Epithelial cell of esophagus (primary cell): ENCODE results near the gene FBLN1.
"Not testable (repeated sequence)": the region's sequence is repeated elsewhere in the genome, so short reads cannot be mapped to it uniquely, and the experiment has no call there.

ENCODE experiments used
- DNase-seq: peaks from one replicate; pipeline ENCODE4 v3.0.0; 2010; ENCODE audit warnings: low read depth
- H3K4me3 ChIP-seq: 2 replicates; pipeline ENCODE4 v1.5.1; 2011; ENCODE audit warnings: mild to moderate bottlenecking, low read length, control low read depth
- TF ChIP-seq, protein P1 (sequence below): IDR thresholded peaks from 2 replicates; pipeline ENCODE4 v1.5.1; 2011; ENCODE audit warnings: low read depth, mild to moderate bottlenecking, low read length, control low read depth, inconsistent platforms; ENCODE audit not compliant: insufficient read depth; ENCODE audit errors: missing control alignments

The FBLN1 gene

DNA sequence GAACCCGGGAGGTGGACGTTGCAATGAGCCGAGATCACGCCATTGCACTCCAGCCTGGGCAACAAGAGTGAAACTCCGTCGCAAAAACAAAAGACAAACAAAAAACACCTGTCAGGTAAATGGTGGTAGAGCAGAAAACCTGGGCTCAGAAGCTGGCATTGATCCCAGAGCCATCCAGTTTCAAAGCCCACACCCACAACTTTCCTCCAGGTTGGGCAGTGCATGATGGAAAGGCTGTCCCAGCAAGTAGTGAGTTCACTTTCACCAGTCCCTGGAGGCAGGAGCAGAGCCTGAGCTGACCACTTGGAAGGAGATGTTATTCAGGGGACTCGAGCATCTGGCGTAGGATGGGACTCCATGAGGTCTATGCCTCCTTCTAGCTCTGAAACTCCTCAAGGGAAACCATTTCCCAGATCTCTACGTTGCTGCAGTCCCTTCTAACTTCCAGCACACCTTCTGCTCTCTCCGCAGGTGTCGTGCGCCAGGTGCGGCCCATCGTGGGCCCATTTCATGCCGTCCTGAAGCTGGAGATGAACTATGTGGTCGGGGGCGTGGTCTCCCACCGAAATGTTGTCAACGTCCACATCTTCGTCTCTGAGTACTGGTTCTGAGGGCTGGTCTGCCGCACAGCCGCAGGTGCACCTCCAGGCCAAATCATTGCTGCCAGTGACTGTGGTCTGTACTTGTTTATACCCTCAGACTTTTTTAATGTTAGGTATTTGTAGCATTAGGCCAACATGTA lies 97.3 kb downstream of the FBLN1 start:
- TF ChIP-seq, protein P1, sequence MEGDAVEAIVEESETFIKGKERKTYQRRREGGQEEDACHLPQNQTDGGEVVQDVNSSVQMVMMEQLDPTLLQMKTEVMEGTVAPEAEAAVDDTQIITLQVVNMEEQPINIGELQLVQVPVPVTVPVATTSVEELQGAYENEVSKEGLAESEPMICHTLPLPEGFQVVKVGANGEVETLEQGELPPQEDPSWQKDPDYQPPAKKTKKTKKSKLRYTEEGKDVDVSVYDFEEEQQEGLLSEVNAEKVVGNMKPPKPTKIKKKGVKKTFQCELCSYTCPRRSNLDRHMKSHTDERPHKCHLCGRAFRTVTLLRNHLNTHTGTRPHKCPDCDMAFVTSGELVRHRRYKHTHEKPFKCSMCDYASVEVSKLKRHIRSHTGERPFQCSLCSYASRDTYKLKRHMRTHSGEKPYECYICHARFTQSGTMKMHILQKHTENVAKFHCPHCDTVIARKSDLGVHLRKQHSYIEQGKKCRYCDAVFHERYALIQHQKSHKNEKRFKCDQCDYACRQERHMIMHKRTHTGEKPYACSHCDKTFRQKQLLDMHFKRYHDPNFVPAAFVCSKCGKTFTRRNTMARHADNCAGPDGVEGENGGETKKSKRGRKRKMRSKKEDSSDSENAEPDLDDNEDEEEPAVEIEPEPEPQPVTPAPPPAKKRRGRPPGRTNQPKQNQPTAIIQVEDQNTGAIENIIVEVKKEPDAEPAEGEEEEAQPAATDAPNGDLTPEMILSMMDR: no peak
- no peak for DNase-seq
- H3K4me3 ChIP-seq: no peak overlapping the region

GRCh38 chr22:45600790-45601730 lies 98.4 kb downstream of the FBLN1 start:
- no peak overlapping the region for H3K4me3 ChIP-seq
- DNase-seq: peak; percentile 63
- TF ChIP-seq, protein P1: no peak

DNA sequence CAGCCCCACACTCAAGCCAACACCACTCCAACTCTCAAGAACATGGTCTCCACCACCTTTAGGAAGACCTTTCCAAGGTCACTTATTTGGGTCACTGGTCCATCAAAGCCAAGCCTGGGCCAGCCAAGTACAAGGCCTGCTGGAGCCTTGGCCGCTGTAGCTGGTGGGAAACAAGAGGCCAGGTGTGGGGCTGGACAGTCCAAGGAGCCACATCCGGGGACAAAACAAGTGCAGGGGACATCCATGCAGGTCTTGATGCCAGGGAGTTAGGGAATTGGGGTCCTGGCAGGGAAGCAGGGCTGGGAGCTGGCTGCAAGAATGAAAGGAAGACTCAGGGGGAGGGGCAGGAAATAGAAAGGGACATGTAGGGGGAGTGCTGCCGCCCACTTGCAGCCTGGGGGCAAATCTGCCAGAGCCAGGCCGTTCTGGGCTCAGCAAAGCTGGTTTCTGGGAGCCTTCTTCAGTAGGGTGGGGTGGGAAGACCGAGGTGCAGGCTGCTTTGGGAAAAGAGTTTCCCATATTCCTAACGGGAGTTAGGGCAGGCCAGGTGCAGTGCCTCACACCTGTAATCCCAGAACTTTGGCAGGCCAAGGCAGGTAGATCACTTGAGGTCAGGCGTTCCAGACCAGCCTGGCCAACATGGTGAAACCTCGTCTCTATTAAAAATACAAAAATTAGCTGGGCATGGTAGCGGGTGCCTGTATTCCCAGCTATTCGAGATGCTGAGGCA lies 99.5 kb downstream of the FBLN1 start:
- TF ChIP-seq, protein P1: no peak
- H3K4me3 ChIP-seq: no peak overlapping the region
- no peak for DNase-seq

DNA sequence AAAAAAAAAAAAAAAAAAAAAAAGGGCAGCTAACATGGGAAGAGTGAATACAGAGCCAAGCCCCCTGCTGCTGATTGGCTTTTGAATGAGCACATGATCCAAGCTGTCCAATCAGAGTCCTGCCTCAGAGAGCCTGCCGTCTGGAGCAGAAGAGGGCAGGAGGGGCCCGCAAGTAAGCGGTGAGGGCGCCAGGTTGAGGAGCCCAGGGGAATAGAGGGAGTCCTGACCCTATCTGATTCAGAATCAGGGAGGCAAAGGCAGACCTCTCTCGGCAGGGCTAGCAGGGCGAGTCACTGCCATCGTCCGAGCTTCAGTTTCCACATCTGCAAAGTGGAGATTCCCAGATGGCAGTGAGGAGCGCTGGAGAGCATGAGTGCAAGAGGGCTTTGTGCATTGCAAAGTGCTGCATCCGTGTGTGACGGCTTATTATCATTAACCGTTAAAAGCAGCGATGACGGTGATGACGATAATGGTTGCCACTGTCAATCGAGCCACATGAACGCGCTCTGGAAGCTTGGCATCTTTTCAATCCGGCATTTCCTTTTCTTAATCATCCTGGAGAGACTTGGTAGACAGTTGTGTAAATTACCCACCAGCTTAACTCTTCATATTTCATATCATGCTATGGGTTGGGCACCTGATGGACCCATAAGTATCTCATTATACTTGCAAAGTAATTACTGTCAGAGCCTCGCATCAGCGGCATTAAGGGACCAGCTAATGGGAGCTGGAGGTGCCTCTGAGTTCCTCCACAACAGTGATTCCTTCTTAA lies 100.3 kb downstream of the FBLN1 start:
- H3K4me3 ChIP-seq: no peak overlapping the region
- no peak for DNase-seq
- TF ChIP-seq, protein P1: no peak

DNA sequence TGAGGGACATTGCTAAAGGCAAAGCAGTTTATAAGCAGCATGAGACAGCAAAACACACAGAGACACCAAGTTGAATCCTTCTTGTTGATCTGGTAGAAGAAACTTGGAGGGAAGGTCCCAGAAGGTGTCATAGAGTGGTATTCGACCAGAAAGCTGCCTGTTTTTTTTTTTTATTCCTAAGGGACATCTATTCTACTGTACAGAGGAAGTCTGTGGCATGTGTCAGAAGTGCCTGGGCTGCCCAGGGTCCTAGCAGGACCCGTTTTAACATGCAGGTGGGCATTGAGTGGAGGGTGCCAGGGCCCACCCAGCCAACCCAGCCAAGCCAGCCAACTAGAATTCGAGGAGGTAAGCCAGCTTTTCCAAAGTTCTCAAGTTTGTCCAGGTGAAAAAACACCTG lies 100.9 kb downstream of the FBLN1 start:
- TF ChIP-seq, protein P1: no peak
- H3K4me3 ChIP-seq: no peak overlapping the region
- DNase-seq: no peak

DNA sequence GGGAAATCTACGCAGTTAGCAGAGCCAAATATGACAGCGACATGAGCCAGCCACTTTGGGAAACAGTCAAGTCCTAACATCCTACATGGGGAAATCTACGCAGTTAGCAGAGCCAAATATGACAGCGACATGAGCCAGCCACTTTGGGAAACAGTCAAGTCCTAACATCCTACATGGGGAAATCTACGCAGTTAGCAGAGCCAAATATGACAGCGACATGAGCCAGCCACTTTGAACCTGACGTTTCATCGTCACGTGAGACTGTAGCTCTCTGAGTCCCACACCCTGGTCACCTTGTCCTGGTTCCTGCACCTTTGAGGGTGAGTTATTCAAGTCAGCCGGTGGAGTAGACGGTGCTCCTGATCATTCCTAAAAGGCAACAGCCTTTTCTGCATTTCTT lies 105.4 kb downstream of the FBLN1 start:
- not testable (repeated sequence) for H3K4me3 ChIP-seq

More for the DNA sequence above, 105.4 kb downstream of the FBLN1 start:
- DNase-seq: peak; percentile 36
